ENCODE data around the gene OR2T29.

GRCh38 chr1:248590055-248590454 is 27.5 kb upstream of the OR2T29 start:
- no peak for TF ChIP-seq POLR2A (IDR thresholded peaks at IDR 0.05)
- no peak for TF ChIP-seq CTCF (IDR thresholded peaks at IDR 0.05)

Data from right lobe of liver (tissue), 4 donors.